Nephron progenitor cell (in vitro differentiated cells): Measurements from ENCODE around the gene RPLP2.

Source experiments
- DNase-seq: peaks from one replicate; pipeline ENCODE4 v3.0.0; 2021
- H3K27ac Mint-ChIP-seq: 2 replicates; pipeline ENCODE4 v1.8.0; 2021; ENCODE audit warnings: mild to moderate bottlenecking, moderate library complexity, mixed read lengths
- H3K27me3 Mint-ChIP-seq: 2 replicates; pipeline ENCODE4 v1.8.0; 2021; ENCODE audit warnings: mild to moderate bottlenecking, low read depth, mixed read lengths; ENCODE audit not compliant: poor library complexity
- H3K36me3 Mint-ChIP-seq: 2 replicates; pipeline ENCODE4 v1.8.0; 2021; ENCODE audit warnings: low read depth, mixed read lengths
- H3K4me1 Mint-ChIP-seq: 2 replicates; pipeline ENCODE4 v1.8.0; 2021; ENCODE audit warnings: mixed read lengths
- H3K4me3 Mint-ChIP-seq: 2 replicates; pipeline ENCODE4 v1.8.0; 2021; ENCODE audit warnings: mild to moderate bottlenecking, moderate library complexity, mixed read lengths
- H3K9me3 Mint-ChIP-seq: 2 replicates; pipeline ENCODE4 v1.8.0; 2021; ENCODE audit warnings: mild to moderate bottlenecking, moderate library complexity, mixed read lengths
- CTCF ChIP-seq: fragments of 200-600 bp; sonication (generic); IDR thresholded peaks from 2 replicates; pipeline ENCODE4 v1.5.0; 2021; ENCODE audit warnings: antibody characterized with exemption

Gene RPLP2

GRCh38 chr11:855330-855674, 45.5 kb downstream of the RPLP2 start:
- H3K4me3 Mint-ChIP-seq, result no peak overlapping the region
- H3K27me3 Mint-ChIP-seq, result peaks cover 11% of the 10 kb centered on the region
- TF ChIP-seq CTCF, result no peak

GRCh38 chr11:855796-856195, 46.0 kb downstream of the RPLP2 start:
- peaks cover 11% of the 10 kb centered on the region for H3K27me3 Mint-ChIP-seq
- TF ChIP-seq CTCF, result no peak
- no peaks in the 10 kb centered on the region for H3K36me3 Mint-ChIP-seq
- H3K27ac Mint-ChIP-seq, result no peak overlapping the region
- H3K4me1 Mint-ChIP-seq, result peaks cover 31% of the 10 kb centered on the region
- no peaks in the 10 kb centered on the region for H3K9me3 Mint-ChIP-seq
- H3K4me3 Mint-ChIP-seq, result no peak overlapping the region
- no peak for DNase-seq

More at GRCh38 chr11:855330-855674, 45.5 kb downstream of the RPLP2 start:
- DNase-seq, result no peak
- Mint-ChIP-seq H3K4me1 (peaks cover 31% of the 10 kb centered on the region), H3K27ac (no peak overlapping the region), H3K36me3 (no peaks in the 10 kb centered on the region), H3K9me3 (no peaks in the 10 kb centered on the region)

- Mint-ChIP-seq H3K9me3 (no peaks in the 10 kb centered on the region), H3K4me1 (peaks cover 31% of the 10 kb centered on the region), H3K4me3 (no peak overlapping the region), H3K27me3 (peaks cover 11% of the 10 kb centered on the region), H3K27ac (no peak overlapping the region), H3K36me3 (no peaks in the 10 kb centered on the region)
- TF ChIP-seq CTCF, result no peak
- no peak for DNase-seq
Measured at GRCh38 chr11:856397-856796, 46.6 kb downstream of the RPLP2 start.

GRCh38 chr11:858053-858761, 48.4 kb downstream of the RPLP2 start:
- peaks cover 42% of the 10 kb centered on the region for H3K4me1 Mint-ChIP-seq
- no peak overlapping the region for H3K27ac Mint-ChIP-seq
- H3K4me3 Mint-ChIP-seq, result no peak overlapping the region
- DNase-seq, result no peak
- H3K36me3 Mint-ChIP-seq, result no peaks in the 10 kb centered on the region
- H3K9me3 Mint-ChIP-seq, result no peaks in the 10 kb centered on the region
- no peak for TF ChIP-seq CTCF
- H3K27me3 Mint-ChIP-seq, result no peaks in the 10 kb centered on the region

- Mint-ChIP-seq H3K27me3 (no peaks in the 10 kb centered on the region), H3K4me1 (peaks cover 47% of the 10 kb centered on the region), H3K27ac (no peak overlapping the region), H3K36me3 (no peaks in the 10 kb centered on the region), H3K4me3 (no peak overlapping the region), H3K9me3 (no peaks in the 10 kb centered on the region)
- DNase-seq, result no peak
- TF ChIP-seq CTCF, result no peak
Measured at GRCh38 chr11:858762-859339, 49.1 kb downstream of the RPLP2 start.
